ENCODE data around the gene APC2.
A peak's percentile ranks its signal among the peaks of the same experiment; 100 is the strongest.

DNA sequence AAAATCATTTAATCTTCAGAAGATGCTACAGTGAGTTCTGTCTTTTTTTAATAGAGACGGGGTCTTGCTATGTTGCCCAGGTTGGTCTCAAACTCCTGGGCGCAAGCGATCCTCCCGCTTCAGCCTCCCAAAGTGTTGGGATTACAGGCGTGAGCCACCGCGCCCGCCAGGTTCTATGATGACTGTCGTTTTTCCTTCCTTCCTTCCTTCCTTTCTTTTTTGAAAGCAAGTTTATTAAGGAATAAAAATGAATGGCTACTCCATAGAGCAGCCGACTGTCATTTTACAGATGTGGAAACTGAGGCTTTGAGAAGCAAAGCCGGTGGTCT is 48.1 kb upstream of the APC2 start:
- TF ChIP-seq, protein P1, sequence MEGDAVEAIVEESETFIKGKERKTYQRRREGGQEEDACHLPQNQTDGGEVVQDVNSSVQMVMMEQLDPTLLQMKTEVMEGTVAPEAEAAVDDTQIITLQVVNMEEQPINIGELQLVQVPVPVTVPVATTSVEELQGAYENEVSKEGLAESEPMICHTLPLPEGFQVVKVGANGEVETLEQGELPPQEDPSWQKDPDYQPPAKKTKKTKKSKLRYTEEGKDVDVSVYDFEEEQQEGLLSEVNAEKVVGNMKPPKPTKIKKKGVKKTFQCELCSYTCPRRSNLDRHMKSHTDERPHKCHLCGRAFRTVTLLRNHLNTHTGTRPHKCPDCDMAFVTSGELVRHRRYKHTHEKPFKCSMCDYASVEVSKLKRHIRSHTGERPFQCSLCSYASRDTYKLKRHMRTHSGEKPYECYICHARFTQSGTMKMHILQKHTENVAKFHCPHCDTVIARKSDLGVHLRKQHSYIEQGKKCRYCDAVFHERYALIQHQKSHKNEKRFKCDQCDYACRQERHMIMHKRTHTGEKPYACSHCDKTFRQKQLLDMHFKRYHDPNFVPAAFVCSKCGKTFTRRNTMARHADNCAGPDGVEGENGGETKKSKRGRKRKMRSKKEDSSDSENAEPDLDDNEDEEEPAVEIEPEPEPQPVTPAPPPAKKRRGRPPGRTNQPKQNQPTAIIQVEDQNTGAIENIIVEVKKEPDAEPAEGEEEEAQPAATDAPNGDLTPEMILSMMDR (IDR thresholded peaks at IDR 0.05; ENCODE audit: low read depth, low read length, poor library complexity, severe bottlenecking), result peak; percentile 55
- no peak for TF ChIP-seq EZH2phosphoT487 (IDR thresholded peaks at IDR 0.05; ENCODE audit: borderline replicate concordance, low read length)

All from DOHH2 (cell line).